IPS-11a (cell line): Measurements from ENCODE around the gene MRNIP.

Experiments
- H3K4me3 ChIP-seq: one replicate; pipeline ENCODE4 v1.5.1; 2013; ENCODE audit warnings: low read depth, low read length, control low read depth

The MRNIP gene

GRCh38 chr5:179805529-179806249 is 52.9 kb downstream of the MRNIP start:
- H3K4me3 ChIP-seq = peak overlapping the region; percentile 62

GRCh38 chr5:179805070-179805528 is 53.5 kb downstream of the MRNIP start:
- peak overlapping the region; percentile 62 for H3K4me3 ChIP-seq

GRCh38 chr5:179804555-179804947 is 54.1 kb downstream of the MRNIP start:
- H3K4me3 ChIP-seq = no peak overlapping the region

- H3K4me3 ChIP-seq = no peak overlapping the region
Observed at GRCh38 chr5:179803651-179804554, 54.7 kb downstream of the MRNIP start.

- H3K4me3 ChIP-seq = no peak overlapping the region
Observed at GRCh38 chr5:179802950-179803562, 55.6 kb downstream of the MRNIP start.

- H3K4me3 ChIP-seq = no peak overlapping the region
Observed at GRCh38 chr5:179802207-179802883, 56.3 kb downstream of the MRNIP start.

GRCh38 chr5:179801304-179802206 is 57.1 kb downstream of the MRNIP start:
- no peak overlapping the region for H3K4me3 ChIP-seq

GRCh38 chr5:179800696-179801201 is 57.9 kb downstream of the MRNIP start:
- no peak overlapping the region for H3K4me3 ChIP-seq

GRCh38 chr5:179800071-179800695 is 58.4 kb downstream of the MRNIP start:
- no peak overlapping the region for H3K4me3 ChIP-seq

GRCh38 chr5:179799644-179799973 is 59.0 kb downstream of the MRNIP start:
- no peak overlapping the region for H3K4me3 ChIP-seq

- H3K4me3 ChIP-seq = no peak overlapping the region
Observed at GRCh38 chr5:179798771-179799643, 59.6 kb downstream of the MRNIP start.

- H3K4me3 ChIP-seq = no peak overlapping the region
Observed at GRCh38 chr5:179798144-179798770, 60.4 kb downstream of the MRNIP start.

GRCh38 chr5:179797741-179798140 is 60.9 kb downstream of the MRNIP start:
- H3K4me3 ChIP-seq = no peak overlapping the region

- peak overlapping the region; percentile 45 for H3K4me3 ChIP-seq
Observed at GRCh38 chr5:179796877-179797608, 61.6 kb downstream of the MRNIP start.

- peak overlapping the region; percentile 62 for H3K4me3 ChIP-seq
Observed at GRCh38 chr5:179795863-179796833, 62.5 kb downstream of the MRNIP start.
